K562 (cell line): ENCODE data around the gene CBFA2T2. TPM values are rescaled to one million over a fixed set of nuclear protein-coding genes. Genes with fewer than 3 reads are reported as not detected.

Source experiments
- ATF7 ChIP-seq: fragments of 450-650 bp; IDR thresholded peaks from 2 replicates; pipeline ENCODE4 v1.7.1; 2014; ENCODE audit warnings: mild to moderate bottlenecking, moderate library complexity
- FOXK2 ChIP-seq, 2 experiments: fragments of 450-650 bp; IDR thresholded peaks in 1 of 2; conservative IDR thresholded peaks in 1 of 2; 2 replicates each; pipeline ENCODE4 v1.6.1; 2016; ENCODE audit warnings: low read depth in 2 of 2, mild to moderate bottlenecking in 1 of 2
- HDGF ChIP-seq: fragments of 450-650 bp; IDR thresholded peaks from 2 replicates; pipeline ENCODE4 v1.6.1; 2016
- JUNB ChIP-seq: fragments of 450-650 bp; formaldehyde crosslinking; conservative IDR thresholded peaks from 2 replicates; pipeline ENCODE4 v1.4.0; 2020; ENCODE audit warnings: mild to moderate bottlenecking
- MAZ ChIP-seq, 2 experiments: fragments of 450-650 bp in 1 of 2; sonication (generic) in 1 of 2; formaldehyde crosslinking; IDR thresholded peaks in 1 of 2; conservative IDR thresholded peaks in 1 of 2; 2 replicates each; pipeline versions ENCODE4 v1.4.0 to v1.5.0; 2020; ENCODE audit warnings: mild to moderate bottlenecking in 1 of 2, missing genetic modification reagents in 1 of 2
- RAD21 ChIP-seq, 2 experiments: fragments of 250-450 bp in 1 of 2; fragments of 450-650 bp in 1 of 2; sonication (Bioruptor Pico) in 1 of 2; formaldehyde crosslinking in 1 of 2; IDR thresholded peaks in 1 of 2; conservative IDR thresholded peaks in 1 of 2; 2 replicates each; pipeline versions ENCODE4 v1.4.0 to v1.8.0; 2020 to 2022; ENCODE audit warnings: mild to moderate bottlenecking in 2 of 2, moderate library complexity in 1 of 2
- SMARCA4 ChIP-seq: fragments of 450-650 bp; IDR thresholded peaks from 2 replicates; pipeline ENCODE4 v1.6.1; 2016
- ZNF133 ChIP-seq: fragments of 250-450 bp; sonication (Bioruptor Pico); IDR thresholded peaks from 2 replicates; pipeline ENCODE4 v1.4.0; 2020; ENCODE audit warnings: mild to moderate bottlenecking
- ZNF253 ChIP-seq: fragments of 250-450 bp; sonication (Bioruptor Pico); conservative IDR thresholded peaks from 2 replicates; pipeline ENCODE4 v1.6.1; 2021; ENCODE audit warnings: mild to moderate bottlenecking
- polyA plus RNA-seq, 8 experiments: library from polyadenylated mRNA; depleted of rRNA in 4 of 8; stranded (reverse) in 5 of 8; unstranded in 3 of 8; fragments of >200 nt; fragmentation: Nextera tagmentation in 2 of 8; fragmentation: Illumina TruSeq in 1 of 8; extraction: Ambion mirVana in 2 of 8; extraction: Trizol in 1 of 8; gene quantifications; 2 replicates each; pipeline versions ENCODE4 v1.2.1 to v1.2.3, GENCODE V29; 2011 to 2014; ENCODE audit warnings: inconsistent platforms in 1 of 8, missing spikeins in 1 of 8
- total RNA-seq, 7 experiments: library from RNA; depleted of rRNA in 6 of 7; stranded (reverse); fragments of >200 nt in 6 of 7; fragmentation: Illumina TruSeq in 2 of 7; extraction: Trizol in 2 of 7; gene quantifications; 2 replicates each; pipeline versions ENCODE4 v1.2.1 to v1.2.3, GENCODE V29; 2011 to 2021; ENCODE audit warnings: low replicate concordance in 1 of 7
- TF ChIP-seq, protein P1 (sequence below), 2 experiments: fragments of 450-650 bp; formaldehyde crosslinking in 1 of 2; IDR thresholded peaks; 2 replicates each; pipeline versions ENCODE4 v1.4.0 to v1.6.1; 2014 to 2020; ENCODE audit warnings: mild to moderate bottlenecking in 2 of 2, borderline replicate concordance in 1 of 2, low read depth in 1 of 2
- TF ChIP-seq, protein P2 (sequence below): fragments of 250-450 bp; sonication (Bioruptor Pico); IDR thresholded peaks from 2 replicates; pipeline ENCODE4 v1.8.0; 2021; ENCODE audit warnings: mild to moderate bottlenecking, moderate library complexity
- TF ChIP-seq, protein P3 (sequence below): sonication (generic); formaldehyde crosslinking; IDR thresholded peaks from 2 replicates; pipeline ENCODE4 v1.8.0; 2022; ENCODE audit warnings: missing genetic modification reagents, mild to moderate bottlenecking, moderate library complexity, borderline replicate concordance

The CBFA2T2 gene
- total and polyA plus RNA-seq, 9 of the 15 experiments (the other 6 are each of a cell fraction or from before 2014, with no cell fraction given), result 0.27 to 9.6 (median 5.8) TPM

DNA sequence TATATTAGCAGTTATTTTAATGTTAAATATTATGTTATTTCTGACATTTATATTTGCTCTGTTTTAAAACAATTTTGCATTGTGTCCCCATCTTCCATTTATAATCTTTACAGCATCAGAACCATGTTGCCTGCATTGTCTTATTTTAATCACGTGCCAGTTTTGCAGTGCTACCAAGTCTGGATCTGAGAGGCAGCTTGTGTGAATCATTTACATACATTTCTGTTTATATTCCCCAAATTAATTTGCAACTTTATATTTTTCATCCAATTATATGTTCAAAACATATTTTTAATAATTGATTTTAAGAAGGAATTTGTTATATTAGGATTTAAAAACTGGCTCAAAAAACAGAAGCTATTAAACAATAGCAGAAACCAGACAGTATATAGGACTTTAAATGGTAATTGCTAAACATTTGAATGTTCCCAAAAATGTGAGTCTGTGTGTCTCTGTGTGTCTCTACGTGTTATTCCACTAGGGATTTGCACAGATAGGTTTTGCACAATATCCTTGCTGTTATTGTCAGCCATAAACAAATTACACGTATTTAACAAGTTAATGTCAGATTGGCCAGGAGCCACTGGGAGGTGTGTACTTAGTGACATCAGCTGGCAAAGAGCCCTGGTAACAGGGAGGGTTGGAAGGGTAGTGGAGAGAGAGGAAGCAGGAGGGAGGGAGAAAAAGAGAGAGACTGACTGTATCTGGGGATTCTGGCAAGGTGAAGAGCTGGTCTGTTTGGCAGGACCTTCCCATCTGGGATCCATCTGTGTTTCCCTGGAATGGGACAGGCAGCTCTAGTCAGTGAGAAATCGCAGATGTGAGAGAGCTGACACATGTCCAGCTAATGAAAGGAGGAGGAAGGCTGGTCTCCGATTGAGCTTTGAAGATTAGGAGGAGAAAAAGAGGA lies 72.1 kb downstream of the CBFA2T2 start (continued):
- TF ChIP-seq, protein P1, sequence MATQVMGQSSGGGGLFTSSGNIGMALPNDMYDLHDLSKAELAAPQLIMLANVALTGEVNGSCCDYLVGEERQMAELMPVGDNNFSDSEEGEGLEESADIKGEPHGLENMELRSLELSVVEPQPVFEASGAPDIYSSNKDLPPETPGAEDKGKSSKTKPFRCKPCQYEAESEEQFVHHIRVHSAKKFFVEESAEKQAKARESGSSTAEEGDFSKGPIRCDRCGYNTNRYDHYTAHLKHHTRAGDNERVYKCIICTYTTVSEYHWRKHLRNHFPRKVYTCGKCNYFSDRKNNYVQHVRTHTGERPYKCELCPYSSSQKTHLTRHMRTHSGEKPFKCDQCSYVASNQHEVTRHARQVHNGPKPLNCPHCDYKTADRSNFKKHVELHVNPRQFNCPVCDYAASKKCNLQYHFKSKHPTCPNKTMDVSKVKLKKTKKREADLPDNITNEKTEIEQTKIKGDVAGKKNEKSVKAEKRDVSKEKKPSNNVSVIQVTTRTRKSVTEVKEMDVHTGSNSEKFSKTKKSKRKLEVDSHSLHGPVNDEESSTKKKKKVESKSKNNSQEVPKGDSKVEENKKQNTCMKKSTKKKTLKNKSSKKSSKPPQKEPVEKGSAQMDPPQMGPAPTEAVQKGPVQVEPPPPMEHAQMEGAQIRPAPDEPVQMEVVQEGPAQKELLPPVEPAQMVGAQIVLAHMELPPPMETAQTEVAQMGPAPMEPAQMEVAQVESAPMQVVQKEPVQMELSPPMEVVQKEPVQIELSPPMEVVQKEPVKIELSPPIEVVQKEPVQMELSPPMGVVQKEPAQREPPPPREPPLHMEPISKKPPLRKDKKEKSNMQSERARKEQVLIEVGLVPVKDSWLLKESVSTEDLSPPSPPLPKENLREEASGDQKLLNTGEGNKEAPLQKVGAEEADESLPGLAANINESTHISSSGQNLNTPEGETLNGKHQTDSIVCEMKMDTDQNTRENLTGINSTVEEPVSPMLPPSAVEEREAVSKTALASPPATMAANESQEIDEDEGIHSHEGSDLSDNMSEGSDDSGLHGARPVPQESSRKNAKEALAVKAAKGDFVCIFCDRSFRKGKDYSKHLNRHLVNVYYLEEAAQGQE (IDR thresholded peaks at IDR 0.05; ENCODE audit: borderline replicate concordance), result no peak
- TF ChIP-seq, protein P1 (CRISPR knock-in tag; IDR thresholded peaks at IDR 0.05; ENCODE audit: low read depth), result no peak
- peak; percentile 11; the same call in 1 of the 2 replicates for TF ChIP-seq SMARCA4
- TF ChIP-seq, protein P2, sequence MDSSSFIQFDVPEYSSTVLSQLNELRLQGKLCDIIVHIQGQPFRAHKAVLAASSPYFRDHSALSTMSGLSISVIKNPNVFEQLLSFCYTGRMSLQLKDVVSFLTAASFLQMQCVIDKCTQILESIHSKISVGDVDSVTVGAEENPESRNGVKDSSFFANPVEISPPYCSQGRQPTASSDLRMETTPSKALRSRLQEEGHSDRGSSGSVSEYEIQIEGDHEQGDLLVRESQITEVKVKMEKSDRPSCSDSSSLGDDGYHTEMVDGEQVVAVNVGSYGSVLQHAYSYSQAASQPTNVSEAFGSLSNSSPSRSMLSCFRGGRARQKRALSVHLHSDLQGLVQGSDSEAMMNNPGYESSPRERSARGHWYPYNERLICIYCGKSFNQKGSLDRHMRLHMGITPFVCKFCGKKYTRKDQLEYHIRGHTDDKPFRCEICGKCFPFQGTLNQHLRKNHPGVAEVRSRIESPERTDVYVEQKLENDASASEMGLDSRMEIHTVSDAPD (CRISPR knock-in tag), result no peak
- TF ChIP-seq, protein P3, sequence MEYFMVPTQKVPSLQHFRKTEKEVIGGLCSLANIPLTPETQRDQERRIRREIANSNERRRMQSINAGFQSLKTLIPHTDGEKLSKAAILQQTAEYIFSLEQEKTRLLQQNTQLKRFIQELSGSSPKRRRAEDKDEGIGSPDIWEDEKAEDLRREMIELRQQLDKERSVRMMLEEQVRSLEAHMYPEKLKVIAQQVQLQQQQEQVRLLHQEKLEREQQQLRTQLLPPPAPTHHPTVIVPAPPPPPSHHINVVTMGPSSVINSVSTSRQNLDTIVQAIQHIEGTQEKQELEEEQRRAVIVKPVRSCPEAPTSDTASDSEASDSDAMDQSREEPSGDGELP (CRISPR knock-in tag), result peak; percentile 38; the same call in 1 of the 2 replicates
- TF ChIP-seq HDGF, result no peak
- no peak for TF ChIP-seq ZNF253
- TF ChIP-seq ATF7, result peak; percentile 46; the same call in 1 of the 2 replicates
- TF ChIP-seq ZNF133 (CRISPR knock-in tag), result no peak
- TF ChIP-seq RAD21 (CRISPR knock-in tag; conservative IDR thresholded peaks at IDR 0.05 in 1 of 2, IDR thresholded peaks at IDR 0.05 in 1 of 2), result no peak
- TF ChIP-seq MAZ (CRISPR knock-in tag; conservative IDR thresholded peaks at IDR 0.05 in 1 of 2, IDR thresholded peaks at IDR 0.05 in 1 of 2), result 0 out of 4 replicates have a peak, but pooled peaks of 1 of the 2 experiments have one; percentile 17
- peak; percentile 33 to 41; a peak in 2 of 4 replicates for TF ChIP-seq FOXK2 (conservative IDR thresholded peaks at IDR 0.05 in 1 of 2, IDR thresholded peaks at IDR 0.05 in 1 of 2; ENCODE audit: low read depth in 2 of 2)
- TF ChIP-seq JUNB (CRISPR knock-in tag), result no peak
